ENCODE measurements around the gene PLEKHF1.

DNA sequence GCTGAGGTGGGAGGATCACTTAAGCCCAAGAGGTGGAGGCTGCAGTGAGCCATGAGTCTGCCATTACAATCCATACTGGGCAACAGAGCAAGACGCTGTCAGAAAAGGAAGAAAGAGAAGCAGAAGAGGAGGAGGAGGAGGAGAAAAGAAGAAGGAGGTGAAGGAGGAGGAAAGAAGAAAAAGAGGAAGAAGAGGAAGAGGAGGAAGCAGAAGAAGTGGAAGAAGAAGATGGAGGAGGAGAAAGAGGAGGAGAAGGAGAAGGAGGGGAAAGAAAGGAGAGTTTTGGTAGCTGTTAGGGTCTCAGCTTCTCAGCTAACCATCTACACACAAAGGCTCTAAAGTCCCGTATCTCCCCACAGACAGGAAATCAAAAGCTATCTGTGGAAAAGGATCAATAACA is 23.7 kb upstream of the PLEKHF1 start:
- TF ChIP-seq CTCF (conservative IDR thresholded peaks at IDR 0.05; ENCODE audit: low read depth, low read length) = no peak
- no peak for TF ChIP-seq EZH2 (IDR thresholded peaks at IDR 0.05; ENCODE audit: low read length, unreplicated experiment)
- no peak for TF ChIP-seq EZH2phosphoT487 (IDR thresholded peaks at IDR 0.05; ENCODE audit: borderline replicate concordance, low read length)
